SK-N-SH (cell line): Measurements from ENCODE around the gene CEP43. TPM values are rescaled to one million over a fixed set of nuclear protein-coding genes. Genes with fewer than 3 reads are reported as not detected.

Experiments used
- CTCF ChIA-PET: fragments of 300-600, 350-600 bp; formaldehyde crosslinking; extraction: SDS; loops from one replicate; lab custom pipeline; 2021; lab: Yijun Ruan, JAX
- POLR2A ChIA-PET: fragments of 350-600 bp; sonication (Branson Sonifier 250); formaldehyde crosslinking; extraction: SDS; loops from one replicate; lab custom pipeline; 2020; ENCODE audit warnings: antibody characterized with exemption, inconsistent platforms; lab: Yijun Ruan, JAX
- DNase-seq: peaks from one replicate; pipeline ENCODE4 v3.0.0; 2012
- H2AFZ ChIP-seq: fragments of 200-600 bp; sonication (generic); 2 replicates; pipeline ENCODE4 v1.8.1; 2016; ENCODE audit warnings: antibody characterized with exemption, mild to moderate bottlenecking, low read depth
- H3F3A ChIP-seq: fragments of 200-600 bp; sonication (generic); replicated peaks from 2 replicates; pipeline ENCODE3; 2016; ENCODE audit warnings: antibody characterized with exemption, mild to moderate bottlenecking; ENCODE audit not compliant: insufficient read depth
- H3K27ac ChIP-seq, 2 experiments: fragments of 200-500 bp in 1 of 2; fragments of 200-600 bp in 1 of 2; sonication (Bioruptor generic) in 1 of 2; sonication (generic), shearing (Covaris generic) in 1 of 2; 2 replicates each; pipeline versions ENCODE4 v1.5.1 to v1.6.1; 2014 to 2016; ENCODE audit warnings: low read depth in 2 of 2, inconsistent platforms in 1 of 2, low read length in 1 of 2, mild to moderate bottlenecking in 1 of 2, mixed read lengths in 1 of 2
- H3K27me3 ChIP-seq: fragments of 200-600 bp; sonication (generic), shearing (Covaris generic); 2 replicates; pipeline ENCODE4 v1.6.1; 2016; ENCODE audit warnings: mixed run types; ENCODE audit not compliant: insufficient read depth
- H3K36me3 ChIP-seq, 2 experiments: fragments of 200-500 bp in 1 of 2; fragments of 200-600 bp in 1 of 2; sonication (Bioruptor generic) in 1 of 2; sonication (generic) in 1 of 2; replicated peaks in 1 of 2; 2 replicates each; pipeline versions ENCODE3 to v1.5.1; 2014 to 2016; ENCODE audit warnings: low read length in 1 of 2, mild to moderate bottlenecking in 1 of 2; ENCODE audit not compliant: insufficient read depth in 2 of 2, control insufficient read depth in 1 of 2
- H3K4me1 ChIP-seq, 2 experiments: fragments of 200-500 bp in 1 of 2; fragments of 200-600 bp in 1 of 2; sonication (Bioruptor generic) in 1 of 2; sonication (generic), shearing (Covaris generic) in 1 of 2; 2 replicates each; pipeline versions ENCODE4 v1.5.1 to v1.6.1; 2014 to 2016; ENCODE audit warnings: low read depth in 1 of 2, low read length in 1 of 2, mixed run types in 1 of 2; ENCODE audit not compliant: insufficient read depth in 2 of 2, control insufficient read depth in 1 of 2
- H3K4me2 ChIP-seq: fragments of 200-600 bp; sonication (generic), shearing (Covaris generic); 2 replicates; pipeline ENCODE4 v1.6.1; 2017; ENCODE audit warnings: mixed run types
- H3K4me3 ChIP-seq, 2 experiments: fragments of 200-500 bp in 1 of 2; fragments of 200-600 bp in 1 of 2; sonication (Bioruptor generic) in 1 of 2; sonication (generic), shearing (Covaris generic) in 1 of 2; 2 replicates each; pipeline versions ENCODE4 v1.5.1 to v1.8.1; 2014 to 2016; ENCODE audit warnings: low read depth in 2 of 2, inconsistent platforms in 1 of 2, low read length in 1 of 2, mild to moderate bottlenecking in 1 of 2, mixed read lengths in 1 of 2, moderate library complexity in 1 of 2
- H3K79me2 ChIP-seq: fragments of 200-600 bp; sonication (generic); 2 replicates; pipeline ENCODE4 v1.8.1; 2017; ENCODE audit warnings: mild to moderate bottlenecking; ENCODE audit not compliant: insufficient read depth
- H3K9ac ChIP-seq: fragments of 200-600 bp; sonication (generic); 2 replicates; pipeline ENCODE4 v1.6.1; 2017; ENCODE audit warnings: mixed run types
- H3K9me2 ChIP-seq: fragments of 200-600 bp; sonication (generic); 2 replicates; pipeline ENCODE4 v1.6.1; 2017; ENCODE audit warnings: mixed run types
- H3K9me3 ChIP-seq: fragments of 200-600 bp; sonication (generic); 2 replicates; pipeline ENCODE4 v1.6.1; 2017; ENCODE audit warnings: mixed run types, mild to moderate bottlenecking, moderate library complexity
- H4K20me1 ChIP-seq: fragments of 200-600 bp; sonication (generic); 2 replicates; pipeline ENCODE4 v1.6.1; 2017; ENCODE audit warnings: mild to moderate bottlenecking, mixed run types; ENCODE audit not compliant: insufficient read depth
- EP300 ChIP-seq, 2 experiments: IDR thresholded peaks; 2 replicates each; pipeline versions ENCODE4 v1.4.0 to v1.6.1; 2012; ENCODE audit warnings: borderline replicate concordance in 1 of 2, low read depth in 1 of 2, low read length in 1 of 2
- EZH2phosphoT487 ChIP-seq: fragments of 200-600 bp; sonication (generic); IDR thresholded peaks from 2 replicates; pipeline ENCODE4 v1.6.1; 2017; ENCODE audit warnings: low read depth, mixed run types, mild to moderate bottlenecking, antibody characterized with exemption, moderate library complexity, borderline replicate concordance
- FOXM1 ChIP-seq: IDR thresholded peaks from 2 replicates; pipeline ENCODE4 v1.4.0; 2012; ENCODE audit warnings: low read depth, mild to moderate bottlenecking
- JUND ChIP-seq: IDR thresholded peaks from 2 replicates; pipeline ENCODE4 v1.4.0; 2012
- MAX ChIP-seq: IDR thresholded peaks from 2 replicates; pipeline ENCODE4 v1.4.0; 2012; ENCODE audit warnings: low read depth
- MEF2A ChIP-seq: IDR thresholded peaks from 2 replicates; pipeline ENCODE4 v1.4.0; 2012; ENCODE audit warnings: low read depth, borderline replicate concordance
- MXI1 ChIP-seq: IDR thresholded peaks from 2 replicates; pipeline ENCODE4 v1.6.1; 2012; ENCODE audit warnings: mild to moderate bottlenecking, low read depth, low read length, improper control_type of control experiment
- NFIC ChIP-seq: IDR thresholded peaks from 2 replicates; pipeline ENCODE4 v1.4.0; 2012; ENCODE audit warnings: borderline replicate concordance
- PBX3 ChIP-seq: IDR thresholded peaks from 2 replicates; pipeline ENCODE4; 2012
- RAD21 ChIP-seq: IDR thresholded peaks from 2 replicates; pipeline ENCODE4 v1.6.1; 2012; ENCODE audit warnings: mild to moderate bottlenecking, low read length
- SIN3A ChIP-seq: IDR thresholded peaks from 2 replicates; pipeline ENCODE4 v1.6.1; 2012; ENCODE audit warnings: low read depth, mild to moderate bottlenecking, low read length, moderate library complexity, borderline replicate concordance
- SMC3 ChIP-seq: IDR thresholded peaks from 2 replicates; pipeline ENCODE4 v1.6.1; 2012; ENCODE audit warnings: low read depth, low read length, improper control_type of control experiment
- TCF12 ChIP-seq: IDR thresholded peaks from 2 replicates; pipeline ENCODE4 v1.4.0; 2012
- WGBS: methylation state at CpG from one replicate; pipeline ENCODE4 v1.1.6; 2017; ENCODE audit warnings: low lambda C conversion rate; 5-methylcytosine and 5-hydroxymethylcytosine counted together
- polyA plus RNA-seq, 3 experiments: library from polyadenylated mRNA; depleted of rRNA; stranded (reverse); fragments of >200 nt; gene quantifications; 2 replicates each; pipeline ENCODE4 v1.2.3, GENCODE V29; 2012
- TF ChIP-seq, protein P1 (sequence below): fragments of 200-600 bp; sonication (generic); IDR thresholded peaks from 2 replicates; pipeline ENCODE4 v1.6.1; 2017; ENCODE audit warnings: antibody characterized with exemption, mild to moderate bottlenecking, moderate library complexity
- TF ChIP-seq, protein P2 (sequence below): IDR thresholded peaks from 2 replicates; pipeline ENCODE4 v1.4.0; 2012; ENCODE audit warnings: low read depth, borderline replicate concordance

The CEP43 gene
- polyA plus RNA-seq, 1 of the 3 experiments (the other 2 are of a cell fraction) = 7.5 TPM

- no peaks in the 10 kb centered on the region for H3K27me3 ChIP-seq
- peaks cover 0 to 3% of the 10 kb centered on the region in 2 experiments for H3K36me3 ChIP-seq
- H3K9ac ChIP-seq = no peak overlapping the region
- H3K4me3 ChIP-seq = no peak overlapping the region
- no peak overlapping the region for H2AFZ ChIP-seq
- WGBS = 76% methylated on average over 3 of the region's 3 CpGs
- no peaks in the 10 kb centered on the region for H3F3A ChIP-seq
- ChIA-PET CTCF (interaction anchor here (0.7 to 3.3 kb wide), 28 partner anchors 8 to 832 kb away, joined by 3 to 45 read pairs (median 6); partner anchors contain the start of genes CEP43 and RNASET2), POLR2A (no interaction called here)
- peaks cover 77% of the 10 kb centered on the region; the same call in 1 of the 2 replicates for H3K79me2 ChIP-seq
- H3K4me2 ChIP-seq = no peak overlapping the region
- no peaks in the 10 kb centered on the region for H3K9me3 ChIP-seq
- H4K20me1 ChIP-seq = no peaks in the 10 kb centered on the region
- peaks cover 0 to 9% of the 10 kb centered on the region in 2 experiments; a peak in 1 of 4 replicates for H3K4me1 ChIP-seq
- DNase-seq = no peak
- TF ChIP-seq SIN3A (no peak), FOXM1 (no peak), EZH2phosphoT487 (no peak), TCF12 (peak; percentile 58), EP300 (IDR thresholded peaks at IDR 0.05; ENCODE audit: borderline replicate concordance in 1 of 2, low read depth in 1 of 2, low read length in 1 of 2) (0 out of 4 replicates have a peak, but pooled peaks of 1 of the 2 experiments have one; percentile 39), PBX3 (peak; percentile 50; the same call in 1 of the 2 replicates), MXI1 (no peak), NFIC (no peak), JUND (no peak), MAX (no peak)
- TF ChIP-seq, all 33 proteins: peak for 3
- H3K9me2 ChIP-seq = no peaks in the 10 kb centered on the region
- H3K27ac ChIP-seq = no peak overlapping the region
These were observed 10.5 kb upstream of the CEP43 start for GRCh38 chr6:166988674-166989201.

GRCh38 chr6:166989427-166990032, 9.7 kb upstream of the CEP43 start:
- Histone ChIP-seq H3K9me3 (no peaks in the 10 kb centered on the region), H3K4me1 (peaks cover 0 to 9% of the 10 kb centered on the region in 2 experiments; a peak in 1 of 4 replicates), H3K79me2 (peaks cover 81% of the 10 kb centered on the region), H3K4me2 (no peak overlapping the region), H3K27ac (no peak overlapping the region)
- peak; percentile 34 for DNase-seq
- TF ChIP-seq SMC3 (peak; percentile 54), MEF2A (no peak), RAD21 (peak; percentile 70)
- TF ChIP-seq, protein P1, sequence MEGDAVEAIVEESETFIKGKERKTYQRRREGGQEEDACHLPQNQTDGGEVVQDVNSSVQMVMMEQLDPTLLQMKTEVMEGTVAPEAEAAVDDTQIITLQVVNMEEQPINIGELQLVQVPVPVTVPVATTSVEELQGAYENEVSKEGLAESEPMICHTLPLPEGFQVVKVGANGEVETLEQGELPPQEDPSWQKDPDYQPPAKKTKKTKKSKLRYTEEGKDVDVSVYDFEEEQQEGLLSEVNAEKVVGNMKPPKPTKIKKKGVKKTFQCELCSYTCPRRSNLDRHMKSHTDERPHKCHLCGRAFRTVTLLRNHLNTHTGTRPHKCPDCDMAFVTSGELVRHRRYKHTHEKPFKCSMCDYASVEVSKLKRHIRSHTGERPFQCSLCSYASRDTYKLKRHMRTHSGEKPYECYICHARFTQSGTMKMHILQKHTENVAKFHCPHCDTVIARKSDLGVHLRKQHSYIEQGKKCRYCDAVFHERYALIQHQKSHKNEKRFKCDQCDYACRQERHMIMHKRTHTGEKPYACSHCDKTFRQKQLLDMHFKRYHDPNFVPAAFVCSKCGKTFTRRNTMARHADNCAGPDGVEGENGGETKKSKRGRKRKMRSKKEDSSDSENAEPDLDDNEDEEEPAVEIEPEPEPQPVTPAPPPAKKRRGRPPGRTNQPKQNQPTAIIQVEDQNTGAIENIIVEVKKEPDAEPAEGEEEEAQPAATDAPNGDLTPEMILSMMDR = peak; percentile 55
- TF ChIP-seq, protein P2, sequence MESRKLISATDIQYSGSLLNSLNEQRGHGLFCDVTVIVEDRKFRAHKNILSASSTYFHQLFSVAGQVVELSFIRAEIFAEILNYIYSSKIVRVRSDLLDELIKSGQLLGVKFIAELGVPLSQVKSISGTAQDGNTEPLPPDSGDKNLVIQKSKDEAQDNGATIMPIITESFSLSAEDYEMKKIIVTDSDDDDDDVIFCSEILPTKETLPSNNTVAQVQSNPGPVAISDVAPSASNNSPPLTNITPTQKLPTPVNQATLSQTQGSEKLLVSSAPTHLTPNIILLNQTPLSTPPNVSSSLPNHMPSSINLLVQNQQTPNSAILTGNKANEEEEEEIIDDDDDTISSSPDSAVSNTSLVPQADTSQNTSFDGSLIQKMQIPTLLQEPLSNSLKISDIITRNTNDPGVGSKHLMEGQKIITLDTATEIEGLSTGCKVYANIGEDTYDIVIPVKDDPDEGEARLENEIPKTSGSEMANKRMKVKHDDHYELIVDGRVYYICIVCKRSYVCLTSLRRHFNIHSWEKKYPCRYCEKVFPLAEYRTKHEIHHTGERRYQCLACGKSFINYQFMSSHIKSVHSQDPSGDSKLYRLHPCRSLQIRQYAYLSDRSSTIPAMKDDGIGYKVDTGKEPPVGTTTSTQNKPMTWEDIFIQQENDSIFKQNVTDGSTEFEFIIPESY = no peak
- TF ChIP-seq, all 33 proteins: peak for 3
- Histone ChIP-seq H3F3A (no peaks in the 10 kb centered on the region), H3K4me3 (no peak overlapping the region; a peak in 1 of 4 replicates), H3K9ac (no peak overlapping the region), H3K27me3 (no peaks in the 10 kb centered on the region), H3K36me3 (peaks cover 0 to 3% of the 10 kb centered on the region in 2 experiments), H3K9me2 (no peaks in the 10 kb centered on the region), H4K20me1 (no peaks in the 10 kb centered on the region), H2AFZ (no peak overlapping the region)
- 83% methylated on average over 10 of the region's 10 CpGs for WGBS
- ChIA-PET CTCF (interaction anchor here (0.6 to 3.3 kb wide), 37 partner anchors 9 to 714 kb away, joined by 3 to 45 read pairs (median 5); partner anchors contain the start of genes CEP43 and RNASET2), POLR2A (interaction anchor here (0.8 kb wide), 1 partner anchor 211 kb away, joined by 3 read pairs; no protein-coding TSS in a partner anchor)
